OCI-M2 (cell line): ENCODE data around the gene CCL19.

Experiments
- DNase-seq: peaks from one replicate; lab custom pipeline; 2025; ENCODE audit not compliant: unreplicated experiment; lab: John Stamatoyannopoulos, UW

Gene CCL19

GRCh38 chr9:34664281-34665066, 26.6 kb downstream of the CCL19 start:
- peak; percentile 51 for DNase-seq

- no peak for DNase-seq
Measured at GRCh38 chr9:34663303-34663605, 27.8 kb downstream of the CCL19 start.

DNA sequence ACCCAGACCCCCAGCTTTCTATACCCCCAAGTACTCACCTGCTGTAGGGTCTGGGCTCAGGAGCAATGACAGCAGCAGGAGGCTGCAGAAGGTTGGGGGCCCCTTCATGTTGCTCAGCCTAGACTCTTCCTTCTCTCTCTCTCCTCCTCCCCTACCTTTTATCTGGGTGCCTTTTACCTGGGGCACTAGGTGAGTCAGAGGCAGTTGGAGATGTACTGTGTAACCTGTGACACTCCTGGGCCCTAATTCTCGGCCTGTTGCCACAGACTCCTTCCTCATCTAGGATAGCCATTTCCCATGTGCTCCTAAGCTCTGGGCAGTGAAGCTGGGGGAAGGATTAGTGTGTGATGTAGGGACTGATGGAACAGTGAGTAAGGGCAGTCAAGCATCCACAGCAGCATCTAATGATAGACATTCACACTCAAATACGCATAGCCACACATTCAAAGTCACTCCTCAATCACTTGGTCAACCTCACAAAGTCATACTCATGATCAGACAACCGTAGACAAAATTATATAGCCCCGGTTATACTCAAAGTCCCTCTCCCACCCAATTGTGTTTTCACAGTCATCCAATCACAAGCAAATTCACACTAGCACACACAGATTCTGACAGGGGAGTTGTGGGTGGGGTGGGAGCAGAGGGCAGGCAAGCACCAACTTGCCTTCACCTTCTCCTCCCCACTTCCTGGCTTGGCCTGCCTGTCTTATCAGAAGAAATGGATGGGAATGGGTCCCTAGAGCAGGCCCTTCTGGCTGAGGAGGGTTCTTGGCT, 28.4 kb downstream of the CCL19 start, which contains the start of gene CCL27:
TSS of gene CCL27 (minus strand) at position 132 of the 777 bp plus-strand sequence. CDS start at position 108, 24 bp downstream.
- DNase-seq = no peak

GRCh38 chr9:34659592-34660253, 31.4 kb downstream of the CCL19 start:
- DNase-seq = no peak

- no peak for DNase-seq
Measured at GRCh38 chr9:34658461-34658860, 32.6 kb downstream of the CCL19 start.

DNA sequence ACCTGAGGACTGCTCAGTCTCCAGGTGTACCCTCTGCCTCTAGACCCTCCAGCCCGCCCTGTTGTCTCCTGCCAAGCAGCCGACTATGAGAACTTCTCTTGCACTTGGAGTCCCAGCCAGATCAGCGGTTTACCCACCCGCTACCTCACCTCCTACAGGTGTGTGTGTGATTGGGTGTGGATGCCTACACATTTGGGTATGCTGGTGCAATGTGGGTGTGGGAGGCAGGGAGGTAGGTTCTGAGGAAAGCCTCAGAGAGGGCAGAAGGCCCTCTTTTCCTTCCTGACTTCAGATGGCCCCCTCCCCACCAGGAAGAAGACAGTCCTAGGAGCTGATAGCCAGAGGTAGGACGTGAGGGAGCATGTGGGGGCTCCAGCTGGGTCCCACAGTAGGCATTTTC, 34.1 kb downstream of the CCL19 start:
- DNase-seq = no peak

DNA sequence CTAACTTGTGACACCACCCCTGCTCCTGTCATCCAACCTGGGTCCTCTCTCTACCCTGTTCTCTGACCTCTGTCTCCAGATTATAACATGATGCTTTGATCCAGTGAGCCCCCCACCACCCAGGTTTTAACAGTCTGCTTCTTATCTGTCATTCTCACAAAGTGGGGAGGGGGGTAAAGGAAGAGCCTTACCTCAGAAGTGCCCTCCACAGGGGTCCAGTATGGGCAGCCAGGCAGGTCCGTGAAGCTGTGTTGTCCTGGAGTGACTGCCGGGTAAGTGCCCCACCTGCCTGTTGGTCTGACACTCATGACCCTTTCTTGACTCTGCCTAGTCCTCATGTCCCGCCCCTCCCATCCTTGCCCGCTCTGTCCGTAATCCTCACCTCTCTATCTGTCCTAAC, 35.7 kb downstream of the CCL19 start:
- DNase-seq = no peak

DNA sequence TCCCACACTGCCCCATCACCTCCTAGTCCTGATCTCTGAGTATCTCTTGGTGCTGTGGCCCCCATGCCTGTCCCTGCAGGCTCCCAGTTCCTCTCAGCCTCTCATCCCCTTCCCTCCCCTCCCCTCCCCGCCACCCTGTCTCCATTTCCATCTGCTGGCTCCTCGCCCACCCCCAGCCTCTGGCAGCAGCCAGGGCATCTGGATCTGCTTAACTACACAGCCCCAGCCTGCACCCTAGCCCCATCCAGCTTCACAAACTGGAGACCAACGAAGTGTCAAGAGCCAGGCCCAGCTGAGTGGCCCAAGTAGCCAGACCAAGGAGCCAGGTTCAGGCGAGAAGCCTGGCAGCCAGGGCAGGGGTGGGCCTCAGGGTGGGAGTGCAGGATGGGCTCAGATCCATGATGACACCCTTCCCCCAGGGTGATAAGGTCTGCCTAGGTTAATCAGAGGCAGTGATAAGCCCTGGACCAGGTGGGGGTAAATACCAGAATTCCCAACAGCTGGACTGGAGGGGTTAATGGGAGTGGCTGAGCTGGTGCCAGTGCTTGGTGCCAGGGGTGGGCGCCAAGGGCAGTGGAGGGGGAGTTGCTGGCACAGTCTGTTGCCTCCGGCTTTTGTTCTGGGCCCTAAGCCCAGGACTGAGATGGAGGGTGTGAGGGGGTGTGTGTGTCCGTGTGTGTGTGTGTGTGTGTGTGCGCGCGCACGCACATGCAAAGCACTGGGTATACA, 36.6 kb downstream of the CCL19 start:
- no peak for DNase-seq

DNA sequence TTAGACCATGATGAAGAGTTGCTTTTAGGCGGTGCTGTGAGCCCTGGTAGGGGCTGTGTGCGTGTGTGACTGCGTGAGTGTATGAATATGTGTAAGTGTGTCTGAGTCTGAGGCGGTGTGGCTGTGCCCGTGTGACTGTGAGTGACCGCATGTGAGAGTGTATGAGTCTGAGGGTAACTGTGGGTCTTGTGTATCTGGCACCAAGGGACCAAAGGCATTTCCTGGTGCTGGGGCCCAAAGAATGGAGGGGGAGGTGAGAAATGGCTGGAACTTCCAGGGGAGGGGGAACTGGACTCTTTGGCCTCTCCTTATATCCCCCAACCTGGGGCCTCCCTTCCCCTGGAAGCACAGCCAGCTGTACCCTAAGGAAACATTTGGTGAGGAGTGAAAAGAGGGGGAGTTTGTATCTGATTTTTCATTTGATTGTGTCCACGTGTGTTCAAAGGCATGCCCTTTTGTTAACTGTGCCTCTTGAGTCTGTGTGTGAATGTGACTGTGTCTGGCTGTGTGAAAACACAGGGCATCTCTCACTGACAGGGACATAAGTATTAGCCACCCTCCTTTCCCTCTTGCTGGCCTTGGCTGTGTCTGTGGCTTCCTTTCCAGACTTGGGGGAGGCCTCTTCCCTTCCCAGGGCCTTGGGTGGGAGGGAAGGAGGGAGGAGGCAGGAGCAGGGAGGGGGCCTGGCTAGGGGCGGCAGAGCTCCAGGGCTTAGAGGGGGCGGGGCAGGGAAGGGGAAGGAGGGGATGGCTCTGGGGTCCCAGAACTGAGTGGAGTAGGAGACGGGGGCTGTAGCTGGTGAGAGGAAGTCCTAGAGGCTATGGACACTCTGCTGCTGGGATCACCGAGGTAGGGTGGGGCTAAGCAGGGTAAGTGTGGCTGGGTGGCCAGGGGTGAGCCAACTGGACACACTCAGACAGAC, 37.7 kb downstream of the CCL19 start:
- no peak for DNase-seq

- no peak for DNase-seq
Measured at GRCh38 chr9:34652602-34653000, 38.5 kb downstream of the CCL19 start.

DNA sequence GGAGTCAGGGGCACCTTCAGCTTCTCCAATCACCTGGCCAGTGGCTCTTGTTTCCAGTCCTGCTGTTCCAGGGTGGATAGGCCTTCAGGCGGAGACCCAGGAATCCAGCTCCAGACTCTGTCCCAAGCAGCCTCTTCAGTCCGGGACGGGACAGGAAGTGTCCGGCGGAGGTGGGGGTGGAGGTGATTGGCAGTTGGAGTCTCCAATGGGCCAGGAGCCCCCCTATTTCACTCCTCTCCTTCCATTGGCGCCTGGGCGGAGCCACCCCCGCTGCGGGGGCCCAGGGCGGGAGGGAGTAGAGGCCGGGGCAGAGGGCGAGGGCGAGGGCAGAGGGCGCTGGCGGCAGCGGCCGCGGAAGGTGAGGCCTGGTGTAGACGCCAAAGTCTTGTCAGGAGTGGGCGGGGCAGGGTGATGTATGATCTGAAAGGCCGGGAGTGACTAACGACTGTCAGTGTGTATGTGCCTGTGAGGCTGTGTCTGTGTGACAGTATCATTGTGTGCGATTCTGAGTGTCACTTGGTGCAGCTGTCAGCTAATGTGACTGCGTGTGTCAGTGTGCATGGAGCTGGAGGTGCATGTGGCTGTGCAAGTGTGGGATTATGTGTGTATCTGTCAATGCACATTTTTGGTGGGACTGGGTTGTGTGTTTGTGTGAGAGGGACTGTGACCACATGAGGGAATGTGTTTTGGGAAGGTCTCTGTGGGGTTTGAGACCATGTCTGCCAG, 39.0 kb downstream of the CCL19 start, which contains the start of gene IL11RA:
TSS of gene IL11RA (plus strand) at position 310 of the 726 bp plus-strand sequence. CDS start 3,033 bp downstream, outside the sequence.
- DNase-seq = no peak

DNA sequence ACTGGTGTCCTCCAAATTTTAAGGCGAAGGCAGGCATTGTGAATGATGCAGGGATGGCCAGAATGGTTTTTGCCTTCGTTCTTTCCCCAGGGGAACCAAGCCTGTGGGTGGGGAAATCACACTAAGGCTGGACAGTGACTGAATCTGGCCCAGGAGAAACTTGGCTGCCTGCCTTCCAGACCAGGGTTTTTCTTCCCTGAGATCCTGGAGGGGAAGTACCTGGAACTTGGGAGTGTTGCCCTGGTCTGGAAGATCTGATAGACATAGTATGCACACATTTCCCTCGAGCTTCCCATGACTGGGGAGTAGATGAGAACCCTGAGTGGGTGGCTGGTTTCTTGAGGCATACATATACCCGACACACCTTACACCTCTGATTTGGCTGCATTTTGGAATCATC, 39.8 kb downstream of the CCL19 start:
- DNase-seq = no peak

DNA sequence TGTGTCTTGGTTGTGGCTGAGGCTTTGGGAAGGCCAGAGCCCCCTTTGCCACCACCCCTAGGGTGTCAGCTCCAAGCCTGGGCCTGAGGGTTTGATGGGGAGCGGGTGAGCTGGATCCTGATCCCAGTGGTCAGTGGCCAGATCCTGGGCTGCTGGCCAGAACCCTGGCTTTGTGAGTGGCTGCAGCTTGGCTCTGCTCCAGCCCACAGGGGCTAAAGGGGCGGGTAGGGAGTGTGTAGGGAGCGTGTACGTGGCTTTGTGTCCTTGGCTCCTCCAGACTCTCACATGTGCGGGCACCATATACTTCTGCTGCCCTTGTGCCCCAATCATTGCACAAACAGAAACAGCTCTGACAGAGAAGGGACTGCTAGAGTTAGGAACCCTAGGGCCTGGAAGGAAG, 40.3 kb downstream of the CCL19 start:
- DNase-seq = no peak

DNA sequence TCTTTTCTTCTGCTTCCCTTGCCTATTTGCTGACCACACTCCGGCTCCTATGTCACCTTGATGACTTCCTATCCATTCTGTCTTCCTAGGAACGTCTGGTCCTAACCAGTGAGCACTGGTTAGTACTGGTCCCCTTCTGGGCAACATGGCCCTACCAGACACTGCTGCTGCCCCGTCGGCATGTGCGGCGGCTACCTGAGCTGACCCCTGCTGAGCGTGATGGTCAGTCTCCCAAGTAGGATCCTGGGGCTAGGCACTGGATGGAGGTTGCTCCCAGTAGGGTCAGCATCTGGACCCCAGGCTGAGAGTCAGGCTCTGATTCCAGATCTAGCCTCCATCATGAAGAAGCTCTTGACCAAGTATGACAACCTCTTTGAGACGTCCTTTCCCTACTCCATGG, 42.4 kb downstream of the CCL19 start:
- DNase-seq = no peak

DNA sequence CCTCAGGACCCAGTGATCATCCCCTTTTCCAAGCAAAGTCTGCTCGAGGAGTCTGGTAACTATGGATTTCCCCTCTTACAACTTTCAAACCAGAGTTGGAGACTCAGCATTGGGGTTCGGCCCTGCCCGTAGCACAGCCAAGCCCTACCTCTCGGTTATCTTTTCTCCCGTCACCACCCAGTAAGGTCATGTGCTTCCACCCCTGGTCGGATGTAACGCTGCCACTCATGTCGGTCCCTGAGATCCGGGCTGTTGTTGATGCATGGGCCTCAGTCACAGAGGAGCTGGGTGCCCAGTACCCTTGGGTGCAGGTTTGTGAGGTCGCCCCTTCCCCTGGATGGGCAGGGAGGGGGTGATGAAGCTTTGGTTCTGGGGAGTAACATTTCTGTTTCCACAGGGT, 43.4 kb downstream of the CCL19 start:
- no peak for DNase-seq

GRCh38 chr9:34647084-34647403, 44.0 kb downstream of the CCL19 start:
- DNase-seq = no peak

DNA sequence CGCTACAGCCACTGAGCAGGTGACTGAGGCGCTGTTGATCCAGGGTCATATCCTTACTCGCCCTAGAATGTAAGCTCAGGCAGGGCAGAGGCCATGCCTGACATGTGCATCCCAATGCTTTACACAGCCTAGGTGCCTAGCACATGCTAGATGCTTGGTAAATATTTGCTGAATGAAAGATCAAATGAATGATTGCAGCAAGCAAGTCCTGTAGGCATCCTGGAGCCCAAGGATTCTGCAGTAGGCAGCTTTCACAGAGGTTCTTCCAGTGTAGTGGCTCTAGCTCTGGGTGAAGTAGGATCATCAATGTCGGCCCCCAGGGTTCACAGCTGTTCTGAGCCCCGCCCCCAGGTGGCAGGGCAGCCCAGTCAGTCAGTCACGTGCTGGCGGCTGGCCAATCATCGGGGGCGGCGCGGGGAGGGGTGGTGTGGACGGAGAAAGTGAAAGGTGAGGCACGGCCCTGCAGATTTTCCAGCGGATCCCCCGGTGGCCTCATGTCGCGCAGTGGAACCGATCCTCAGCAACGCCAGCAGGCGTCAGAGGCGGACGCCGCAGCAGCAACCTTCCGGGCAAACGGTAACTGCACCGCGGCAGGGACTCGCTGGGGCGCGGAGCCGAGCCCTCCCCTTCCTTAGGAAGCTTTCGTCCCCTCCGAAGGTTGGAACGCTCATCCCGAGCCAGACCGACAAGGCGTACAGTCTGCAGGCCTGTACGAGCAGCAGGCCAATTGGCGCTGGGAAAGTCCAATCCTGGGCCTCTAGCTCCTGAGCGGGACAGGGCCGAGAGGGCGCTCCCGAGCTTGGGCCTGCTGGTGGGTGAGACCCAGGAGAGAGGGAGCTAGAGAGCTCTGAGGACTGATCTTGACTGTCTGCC, 44.6 kb downstream of the CCL19 start, which contains the start of gene GALT:
TSS of gene GALT (plus strand) at position 465 of the 873 bp plus-strand sequence. CDS start at position 495, 30 bp downstream.
- DNase-seq = peak; percentile 49

DNA sequence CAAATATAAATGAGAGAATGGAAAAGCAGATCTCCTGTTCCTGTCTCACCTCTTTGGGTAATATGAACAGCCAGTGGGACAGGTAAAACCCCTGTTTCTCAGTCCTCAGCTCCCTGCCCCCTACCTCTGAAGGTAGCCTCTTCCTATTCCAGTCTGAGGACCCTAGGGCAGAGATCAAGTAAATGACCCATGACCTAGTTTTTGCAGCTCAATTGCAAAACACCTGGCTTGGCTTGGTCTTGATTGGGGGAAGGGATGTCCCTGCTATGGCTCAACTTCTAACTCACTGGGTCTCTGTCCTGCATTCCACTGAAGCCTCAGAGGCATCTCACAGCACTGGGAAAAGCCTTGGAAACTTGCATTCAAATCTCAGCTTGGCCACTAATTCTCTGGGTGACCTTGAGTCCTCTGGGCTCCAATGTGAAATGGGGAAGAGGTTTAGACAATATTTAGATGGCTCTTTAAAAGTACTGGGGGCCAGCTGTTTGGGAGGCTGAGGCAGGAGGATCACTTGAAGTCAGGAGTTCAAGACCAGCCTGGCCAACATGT, 46.2 kb downstream of the CCL19 start:
- DNase-seq = no peak
